Measurements from ENCODE around the gene IFT27. TPM values are rescaled to one million over a fixed set of nuclear protein-coding genes. Genes with fewer than 3 reads are reported as not detected.

Gene IFT27
- polyA plus RNA-seq, 1 donor (not counting 4 experiments of a cell fraction or from before 2014, with no cell fraction given) = 18.5 TPM

- no peaks in the 10 kb centered on the region for H3K36me3 ChIP-seq (ENCODE audit: control insufficient read depth in 2 of 2, extremely low read depth in 1 of 2, insufficient read depth in 2 of 2, low read length in 2 of 2)
- no peaks in the 10 kb centered on the region for H3K9me1 ChIP-seq (ENCODE audit: control insufficient read depth, extremely low read depth, insufficient read depth, low read length)
- H3K79me2 ChIP-seq (ENCODE audit: control insufficient read depth, insufficient read depth, low read length) = no peaks in the 10 kb centered on the region
- no peak overlapping the region for H3K9ac ChIP-seq (ENCODE audit: control insufficient read depth, extremely low read depth, insufficient read depth, low read length)
- no peak overlapping the region for H3K4me2 ChIP-seq (ENCODE audit: control insufficient read depth, extremely low read depth, insufficient read depth, low read depth, low read length)
- TF ChIP-seq CTCF (optimal IDR thresholded peaks at IDR 0.05 in 1 of 3, IDR thresholded peaks at IDR 0.05 in 1 of 3, conservative IDR thresholded peaks at IDR 0.05 in 1 of 3; ENCODE audit: extremely low read depth in 1 of 3, insufficient read depth in 2 of 3, low read length in 3 of 3) (no peak), EZH2 (IDR thresholded peaks at IDR 0.05; ENCODE audit: low read length) (no peak)
- H3K27ac ChIP-seq (ENCODE audit: control insufficient read depth, insufficient read depth, low read length) = no peak overlapping the region
- no peak for FAIRE-seq
- peaks cover 4% of the 10 kb centered on the region for H4K20me1 ChIP-seq (ENCODE audit: control insufficient read depth, extremely low read depth, insufficient read depth, low read length)
- H3K4me1 ChIP-seq (ENCODE audit: control insufficient read depth, extremely low read depth, insufficient read depth, low read length) = peaks cover 13% of the 10 kb centered on the region
- H2AFZ ChIP-seq (ENCODE audit: control insufficient read depth, low read length) = no peak overlapping the region
- no peaks in the 10 kb centered on the region for H3K27me3 ChIP-seq (ENCODE audit: control insufficient read depth, extremely low read depth, insufficient read depth, low read length)
- H3K9me3 ChIP-seq (ENCODE audit: control insufficient read depth, low read depth, low read length) = no peaks in the 10 kb centered on the region
- H3K4me3 ChIP-seq (ENCODE audit: control insufficient read depth in 2 of 3, extremely low read depth in 1 of 3, insufficient read depth in 2 of 3, low read depth in 1 of 3, low read length in 3 of 3) = no peak overlapping the region
- DNase-seq (ENCODE audit: low read depth, low spot score) = no peak
- dilution Hi-C loops (cut with MboI; ENCODE audit: extremely low pct_ligation_motif_present, low sequenced_read_pairs) = no loop called here
Observed at GRCh38 chr22:36756746-36757655, 18.9 kb downstream of the IFT27 start.

- H3K4me3 ChIP-seq (ENCODE audit: control insufficient read depth in 2 of 3, extremely low read depth in 1 of 3, insufficient read depth in 2 of 3, low read depth in 1 of 3, low read length in 3 of 3) = no peak overlapping the region
- H3K4me1 ChIP-seq (ENCODE audit: control insufficient read depth, extremely low read depth, insufficient read depth, low read length) = peaks cover 13% of the 10 kb centered on the region
- H2AFZ ChIP-seq (ENCODE audit: control insufficient read depth, low read length) = no peak overlapping the region
- no peak overlapping the region for H3K27ac ChIP-seq (ENCODE audit: control insufficient read depth, insufficient read depth, low read length)
- H3K9me3 ChIP-seq (ENCODE audit: control insufficient read depth, low read depth, low read length) = no peaks in the 10 kb centered on the region
- no peaks in the 10 kb centered on the region for H3K36me3 ChIP-seq (ENCODE audit: control insufficient read depth in 2 of 2, extremely low read depth in 1 of 2, insufficient read depth in 2 of 2, low read length in 2 of 2)
- peaks cover 4% of the 10 kb centered on the region for H4K20me1 ChIP-seq (ENCODE audit: control insufficient read depth, extremely low read depth, insufficient read depth, low read length)
- H3K9me1 ChIP-seq (ENCODE audit: control insufficient read depth, extremely low read depth, insufficient read depth, low read length) = no peaks in the 10 kb centered on the region
- dilution Hi-C loops (cut with MboI; ENCODE audit: extremely low pct_ligation_motif_present, low sequenced_read_pairs) = no loop called here
- DNase-seq (ENCODE audit: low read depth, low spot score) (no peak), FAIRE-seq (no peak)
- H3K4me2 ChIP-seq (ENCODE audit: control insufficient read depth, extremely low read depth, insufficient read depth, low read depth, low read length) = no peak overlapping the region
- H3K9ac ChIP-seq (ENCODE audit: control insufficient read depth, extremely low read depth, insufficient read depth, low read length) = no peak overlapping the region
- H3K27me3 ChIP-seq (ENCODE audit: control insufficient read depth, extremely low read depth, insufficient read depth, low read length) = no peaks in the 10 kb centered on the region
- TF ChIP-seq CTCF (optimal IDR thresholded peaks at IDR 0.05 in 1 of 3, IDR thresholded peaks at IDR 0.05 in 1 of 3, conservative IDR thresholded peaks at IDR 0.05 in 1 of 3; ENCODE audit: extremely low read depth in 1 of 3, insufficient read depth in 2 of 3, low read length in 3 of 3) (no peak), EZH2 (IDR thresholded peaks at IDR 0.05; ENCODE audit: low read length) (no peak)
- H3K79me2 ChIP-seq (ENCODE audit: control insufficient read depth, insufficient read depth, low read length) = no peaks in the 10 kb centered on the region
Observed at GRCh38 chr22:36756031-36756430, 19.9 kb downstream of the IFT27 start.
